SK-N-SH treated with all-trans-retinoic acid at 6 μM for 48 hours (cell line): ENCODE measurements around the gene PRDM9.

Experiments
- ARNTL ChIP-seq: fragments of 450-650 bp; formaldehyde crosslinking; IDR thresholded peaks from 2 replicates; pipeline ENCODE4 v1.5.0; 2020; ENCODE audit warnings: low read depth, mild to moderate bottlenecking, moderate library complexity, borderline replicate concordance
- ISL1 ChIP-seq: fragments of 250-450 bp; sonication (Bioruptor Pico); IDR thresholded peaks from 2 replicates; pipeline ENCODE4 v2.1.2; 2022; ENCODE audit warnings: mild to moderate bottlenecking, moderate library complexity
- PATZ1 ChIP-seq: fragments of 250-450 bp; sonication (Bioruptor Pico); IDR thresholded peaks from 2 replicates; pipeline ENCODE4 v1.8.0; 2020; ENCODE audit warnings: mild to moderate bottlenecking, moderate library complexity, borderline replicate concordance
- PPARA ChIP-seq: fragments of 250-450 bp; sonication (Bioruptor Pico); IDR thresholded peaks from 2 replicates; pipeline ENCODE4 v1.5.0; 2020; ENCODE audit warnings: mild to moderate bottlenecking, borderline replicate concordance
- ZFP3 ChIP-seq: fragments of 250-450 bp; sonication (Bioruptor Pico); IDR thresholded peaks from 2 replicates; pipeline ENCODE4 v1.5.0; 2020; ENCODE audit warnings: mild to moderate bottlenecking, moderate library complexity
- ZFP30 ChIP-seq: fragments of 450-650 bp; formaldehyde crosslinking; IDR thresholded peaks from 2 replicates; pipeline ENCODE4 v1.5.0; 2022; ENCODE audit warnings: mild to moderate bottlenecking, moderate library complexity
- ZNF565 ChIP-seq: fragments of 450-650 bp; formaldehyde crosslinking; conservative IDR thresholded peaks from 2 replicates; pipeline ENCODE4 v1.5.0; 2020; ENCODE audit warnings: low read depth, mild to moderate bottlenecking, moderate library complexity
- TF ChIP-seq, protein P1 (sequence below): fragments of 250-450 bp; sonication (Bioruptor Pico); IDR thresholded peaks from 2 replicates; pipeline ENCODE4 v1.5.0; 2020; ENCODE audit warnings: mild to moderate bottlenecking, moderate library complexity

- no peak for TF ChIP-seq PATZ1 (CRISPR knock-in tag)
- TF ChIP-seq ZFP3 (CRISPR knock-in tag), result no peak
- TF ChIP-seq PPARA (CRISPR knock-in tag), result no peak
- TF ChIP-seq ZFP30 (CRISPR knock-in tag), result no peak
- TF ChIP-seq ISL1 (CRISPR knock-in tag), result no peak
- TF ChIP-seq, protein P1, sequence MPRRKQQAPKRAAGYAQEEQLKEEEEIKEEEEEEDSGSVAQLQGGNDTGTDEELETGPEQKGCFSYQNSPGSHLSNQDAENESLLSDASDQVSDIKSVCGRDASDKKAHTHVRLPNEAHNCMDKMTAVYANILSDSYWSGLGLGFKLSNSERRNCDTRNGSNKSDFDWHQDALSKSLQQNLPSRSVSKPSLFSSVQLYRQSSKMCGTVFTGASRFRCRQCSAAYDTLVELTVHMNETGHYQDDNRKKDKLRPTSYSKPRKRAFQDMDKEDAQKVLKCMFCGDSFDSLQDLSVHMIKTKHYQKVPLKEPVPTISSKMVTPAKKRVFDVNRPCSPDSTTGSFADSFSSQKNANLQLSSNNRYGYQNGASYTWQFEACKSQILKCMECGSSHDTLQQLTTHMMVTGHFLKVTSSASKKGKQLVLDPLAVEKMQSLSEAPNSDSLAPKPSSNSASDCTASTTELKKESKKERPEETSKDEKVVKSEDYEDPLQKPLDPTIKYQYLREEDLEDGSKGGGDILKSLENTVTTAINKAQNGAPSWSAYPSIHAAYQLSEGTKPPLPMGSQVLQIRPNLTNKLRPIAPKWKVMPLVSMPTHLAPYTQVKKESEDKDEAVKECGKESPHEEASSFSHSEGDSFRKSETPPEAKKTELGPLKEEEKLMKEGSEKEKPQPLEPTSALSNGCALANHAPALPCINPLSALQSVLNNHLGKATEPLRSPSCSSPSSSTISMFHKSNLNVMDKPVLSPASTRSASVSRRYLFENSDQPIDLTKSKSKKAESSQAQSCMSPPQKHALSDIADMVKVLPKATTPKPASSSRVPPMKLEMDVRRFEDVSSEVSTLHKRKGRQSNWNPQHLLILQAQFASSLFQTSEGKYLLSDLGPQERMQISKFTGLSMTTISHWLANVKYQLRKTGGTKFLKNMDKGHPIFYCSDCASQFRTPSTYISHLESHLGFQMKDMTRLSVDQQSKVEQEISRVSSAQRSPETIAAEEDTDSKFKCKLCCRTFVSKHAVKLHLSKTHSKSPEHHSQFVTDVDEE (CRISPR knock-in tag), result no peak
- no peak for TF ChIP-seq ARNTL (CRISPR knock-in tag)
- no peak for TF ChIP-seq ZNF565 (CRISPR knock-in tag)
These were observed 826 bp upstream of the PRDM9 start for GRCh38 chr5:23506329-23507236.
